ENCODE measurements around the gene FOXN3. TPM values are rescaled to one million over a fixed set of nuclear protein-coding genes. Genes with fewer than 3 reads are reported as not detected.

The FOXN3 gene
- total and polyA plus RNA-seq, 2 donors (not counting 3 experiments of a cell fraction or from before 2014, with no cell fraction given) = 16.9 to 41.8 TPM

DNA sequence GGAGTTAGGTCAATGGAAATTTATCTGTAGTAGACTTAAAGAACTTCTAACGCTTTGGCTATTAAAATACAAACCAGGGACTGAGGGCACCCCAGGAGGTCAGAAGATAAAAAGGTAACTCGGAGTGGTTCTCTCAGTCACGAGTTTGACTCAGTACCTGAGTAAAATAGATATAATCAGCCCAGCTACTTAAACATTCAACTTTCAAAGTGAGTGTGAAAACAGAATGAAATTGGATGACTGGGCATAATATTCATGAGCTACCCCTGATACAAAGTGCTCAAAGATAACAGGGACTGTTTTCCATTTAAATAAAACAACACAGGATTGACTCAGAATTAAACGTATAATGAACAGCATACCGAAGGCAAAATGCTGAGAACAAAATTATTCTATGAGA is 75.0 kb downstream of the FOXN3 start:
- H3K9me3 ChIP-seq (replicated peaks; ENCODE audit: control insufficient read depth, insufficient read depth, low read length) = no peaks in the 10 kb centered on the region
- H3K9ac ChIP-seq (replicated peaks; ENCODE audit: extremely low read depth, insufficient read depth, low read length) = no peak overlapping the region
- no peak overlapping the region for H3K4me3 ChIP-seq (replicated peaks in 1 of 3; ENCODE audit: insufficient read depth in 1 of 3, low read depth in 1 of 3, low read length in 3 of 3)
- DNase-seq (ENCODE audit: low read depth, low spot score) (no peak), FAIRE-seq (no peak)
- no peaks in the 10 kb centered on the region for H3K9me1 ChIP-seq (replicated peaks; ENCODE audit: control insufficient read depth, extremely low read depth, insufficient read depth, low read length)
- no peaks in the 10 kb centered on the region for H3K79me2 ChIP-seq (ENCODE audit: control insufficient read depth, insufficient read depth, low read length)
- dilution Hi-C loops (cut with MboI; ENCODE audit: extremely low pct_ligation_motif_present, low sequenced_read_pairs) (no loop called here), intact Hi-C loops (cut with micrococcal nuclease) (no loop called here)
- TF ChIP-seq JUN (IDR thresholded peaks at IDR 0.05; ENCODE audit: borderline replicate concordance, insufficient read depth, insufficient read length, low read depth) (no peak), POLR2A (IDR thresholded peaks at IDR 0.05; ENCODE audit: low read depth, low read length) (no peak), FOS (IDR thresholded peaks at IDR 0.05; ENCODE audit: borderline replicate concordance, insufficient read depth, low read length) (no peak), GATA2 (IDR thresholded peaks at IDR 0.05; ENCODE audit: insufficient read depth, insufficient read length, low read depth, low read length) (no peak), POLR2AphosphoS5 (IDR thresholded peaks at IDR 0.05; ENCODE audit: insufficient read depth, low read depth, low read length) (no peak), MYC (IDR thresholded peaks at IDR 0.05; ENCODE audit: low read depth, low read length) (no peak), EZH2 (IDR thresholded peaks at IDR 0.05; ENCODE audit: borderline replicate concordance, low read depth, low read length, severe bottlenecking) (no peak)
- TF ChIP-seq, protein P1, sequence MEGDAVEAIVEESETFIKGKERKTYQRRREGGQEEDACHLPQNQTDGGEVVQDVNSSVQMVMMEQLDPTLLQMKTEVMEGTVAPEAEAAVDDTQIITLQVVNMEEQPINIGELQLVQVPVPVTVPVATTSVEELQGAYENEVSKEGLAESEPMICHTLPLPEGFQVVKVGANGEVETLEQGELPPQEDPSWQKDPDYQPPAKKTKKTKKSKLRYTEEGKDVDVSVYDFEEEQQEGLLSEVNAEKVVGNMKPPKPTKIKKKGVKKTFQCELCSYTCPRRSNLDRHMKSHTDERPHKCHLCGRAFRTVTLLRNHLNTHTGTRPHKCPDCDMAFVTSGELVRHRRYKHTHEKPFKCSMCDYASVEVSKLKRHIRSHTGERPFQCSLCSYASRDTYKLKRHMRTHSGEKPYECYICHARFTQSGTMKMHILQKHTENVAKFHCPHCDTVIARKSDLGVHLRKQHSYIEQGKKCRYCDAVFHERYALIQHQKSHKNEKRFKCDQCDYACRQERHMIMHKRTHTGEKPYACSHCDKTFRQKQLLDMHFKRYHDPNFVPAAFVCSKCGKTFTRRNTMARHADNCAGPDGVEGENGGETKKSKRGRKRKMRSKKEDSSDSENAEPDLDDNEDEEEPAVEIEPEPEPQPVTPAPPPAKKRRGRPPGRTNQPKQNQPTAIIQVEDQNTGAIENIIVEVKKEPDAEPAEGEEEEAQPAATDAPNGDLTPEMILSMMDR (IDR thresholded peaks at IDR 0.05; ENCODE audit: extremely low read depth in 1 of 2, insufficient read depth in 1 of 2, low read depth in 1 of 2, low read length in 2 of 2) = no peak
- TF ChIP-seq, protein P2, sequence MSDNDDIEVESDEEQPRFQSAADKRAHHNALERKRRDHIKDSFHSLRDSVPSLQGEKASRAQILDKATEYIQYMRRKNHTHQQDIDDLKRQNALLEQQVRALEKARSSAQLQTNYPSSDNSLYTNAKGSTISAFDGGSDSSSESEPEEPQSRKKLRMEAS (IDR thresholded peaks at IDR 0.05; ENCODE audit: insufficient read depth, insufficient read length) = no peak
- ChIA-PET CTCF (interaction anchor here (1.6 kb wide), 1 partner anchor 36 kb away, joined by 4 read pairs; no protein-coding TSS in a partner anchor), POLR2A (no interaction called here)
- no peak overlapping the region for H2AFZ ChIP-seq (ENCODE audit: low read depth, low read length)
- no peak overlapping the region for H3K27ac ChIP-seq (ENCODE audit: insufficient read depth, low read depth, low read length)
- no TSS peak for BruUV-seq (replicated peaks)
- no peaks in the 10 kb centered on the region for H3K36me3 ChIP-seq (ENCODE audit: control insufficient read depth in 2 of 2, extremely low read depth in 1 of 2, insufficient read depth in 2 of 2, low read length in 2 of 2)
- H3K27me3 ChIP-seq (ENCODE audit: control insufficient read depth in 2 of 2, insufficient read depth in 2 of 2, low read length in 2 of 2) = no peaks in the 10 kb centered on the region
- H3K4me2 ChIP-seq (ENCODE audit: insufficient read depth, low read length) = no peak overlapping the region
- H4K20me1 ChIP-seq (replicated peaks; ENCODE audit: control insufficient read depth, extremely low read depth, insufficient read depth, low read length) = no peaks in the 10 kb centered on the region
- no peaks in the 10 kb centered on the region for H3K4me1 ChIP-seq (ENCODE audit: control insufficient read depth, extremely low read depth, insufficient read depth, low read length)
